ENCODE data around the gene ADAM15. TPM values are rescaled to one million over a fixed set of nuclear protein-coding genes. Genes with fewer than 3 reads are reported as not detected.

The ADAM15 gene, protein sequence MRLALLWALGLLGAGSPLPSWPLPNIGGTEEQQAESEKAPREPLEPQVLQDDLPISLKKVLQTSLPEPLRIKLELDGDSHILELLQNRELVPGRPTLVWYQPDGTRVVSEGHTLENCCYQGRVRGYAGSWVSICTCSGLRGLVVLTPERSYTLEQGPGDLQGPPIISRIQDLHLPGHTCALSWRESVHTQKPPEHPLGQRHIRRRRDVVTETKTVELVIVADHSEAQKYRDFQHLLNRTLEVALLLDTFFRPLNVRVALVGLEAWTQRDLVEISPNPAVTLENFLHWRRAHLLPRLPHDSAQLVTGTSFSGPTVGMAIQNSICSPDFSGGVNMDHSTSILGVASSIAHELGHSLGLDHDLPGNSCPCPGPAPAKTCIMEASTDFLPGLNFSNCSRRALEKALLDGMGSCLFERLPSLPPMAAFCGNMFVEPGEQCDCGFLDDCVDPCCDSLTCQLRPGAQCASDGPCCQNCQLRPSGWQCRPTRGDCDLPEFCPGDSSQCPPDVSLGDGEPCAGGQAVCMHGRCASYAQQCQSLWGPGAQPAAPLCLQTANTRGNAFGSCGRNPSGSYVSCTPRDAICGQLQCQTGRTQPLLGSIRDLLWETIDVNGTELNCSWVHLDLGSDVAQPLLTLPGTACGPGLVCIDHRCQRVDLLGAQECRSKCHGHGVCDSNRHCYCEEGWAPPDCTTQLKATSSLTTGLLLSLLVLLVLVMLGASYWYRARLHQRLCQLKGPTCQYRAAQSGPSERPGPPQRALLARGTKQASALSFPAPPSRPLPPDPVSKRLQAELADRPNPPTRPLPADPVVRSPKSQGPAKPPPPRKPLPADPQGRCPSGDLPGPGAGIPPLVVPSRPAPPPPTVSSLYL
- 10 to 100 TPM; 37.6 to 53.1 (median 46.2) TPM for polyA plus RNA-seq (ENCODE audit: insufficient read length in 4 of 4)

GRCh38 chr1:155050560-155051341 lies at the start of gene ADAM15:
TSS of gene ADAM15 (plus strand) at chr1:155051316. CDS start at chr1:155051387, 71 bp downstream.
- no peak for DNase-seq (ENCODE audit: low read depth in 4 of 4, low spot score in 3 of 4)

GRCh38 chr1:155001425-155001674 lies 49.8 kb upstream of the ADAM15 start:
- no peak for DNase-seq (ENCODE audit: low read depth in 4 of 4, low spot score in 3 of 4)

DNA sequence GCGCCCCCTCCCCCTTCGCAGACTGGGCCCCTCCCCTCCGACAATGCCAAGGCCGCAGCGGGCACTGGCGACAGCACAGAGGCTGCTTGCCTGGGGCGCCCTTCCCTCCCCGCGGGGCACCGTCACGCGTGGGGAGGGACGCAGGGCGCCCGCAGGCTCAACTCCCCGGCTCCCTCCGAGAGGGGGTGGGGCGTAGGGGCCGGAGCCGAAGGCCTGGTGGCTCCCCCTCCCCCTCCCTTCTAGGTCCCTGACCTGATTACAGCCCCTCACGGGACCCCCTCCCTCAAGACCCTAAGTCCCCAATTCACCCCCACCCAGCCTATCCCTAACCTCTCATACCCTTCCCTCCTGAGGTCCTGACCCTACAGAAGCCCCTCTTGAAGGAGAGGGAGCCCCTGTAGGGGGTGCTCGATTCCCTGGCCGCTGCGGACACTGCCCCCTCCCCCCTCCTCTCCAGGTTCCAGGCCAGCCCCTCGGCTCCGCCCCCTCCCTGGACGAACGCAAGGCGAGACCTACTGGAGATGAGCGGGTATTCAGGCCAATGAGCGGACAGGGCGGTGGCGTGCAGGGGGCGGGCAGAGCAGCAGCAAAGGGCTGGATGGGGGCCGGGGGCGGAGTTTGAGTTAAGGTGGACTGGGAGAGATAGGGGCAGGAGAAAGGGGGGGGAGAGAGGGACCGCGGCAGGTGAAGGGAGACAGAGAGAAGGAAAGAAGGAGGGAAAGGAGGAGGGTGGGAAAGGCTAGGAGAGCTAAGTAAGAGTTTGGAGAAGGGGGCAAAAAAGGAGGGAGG lies 49.2 kb upstream of the ADAM15 start:
- DNase-seq (ENCODE audit: low read depth in 4 of 4, low spot score in 3 of 4) = peak; percentile 94 to 98 (median 98)

GRCh38 chr1:155002464-155003226 lies 48.5 kb upstream of the ADAM15 start, which contains the start of gene ZBTB7B:
TSS of gene ZBTB7B (plus strand) at chr1:155002802. CDS start at chr1:155014661, 11,859 bp downstream.
- no peak for DNase-seq (ENCODE audit: low read depth in 4 of 4, low spot score in 3 of 4)

GRCh38 chr1:155003227-155003765 lies 47.8 kb upstream of the ADAM15 start:
- no peak for DNase-seq (ENCODE audit: low read depth in 4 of 4, low spot score in 3 of 4)

- no peak for DNase-seq (ENCODE audit: low read depth in 4 of 4, low spot score in 3 of 4)
These were observed 47.3 kb upstream of the ADAM15 start for GRCh38 chr1:155003766-155004351.

- DNase-seq (ENCODE audit: low read depth in 4 of 4, low spot score in 3 of 4) = no peak
These were observed 46.6 kb upstream of the ADAM15 start for GRCh38 chr1:155004352-155005075.

- no peak for DNase-seq (ENCODE audit: low read depth in 4 of 4, low spot score in 3 of 4)
These were observed 45.8 kb upstream of the ADAM15 start for GRCh38 chr1:155005076-155006011.

DNA sequence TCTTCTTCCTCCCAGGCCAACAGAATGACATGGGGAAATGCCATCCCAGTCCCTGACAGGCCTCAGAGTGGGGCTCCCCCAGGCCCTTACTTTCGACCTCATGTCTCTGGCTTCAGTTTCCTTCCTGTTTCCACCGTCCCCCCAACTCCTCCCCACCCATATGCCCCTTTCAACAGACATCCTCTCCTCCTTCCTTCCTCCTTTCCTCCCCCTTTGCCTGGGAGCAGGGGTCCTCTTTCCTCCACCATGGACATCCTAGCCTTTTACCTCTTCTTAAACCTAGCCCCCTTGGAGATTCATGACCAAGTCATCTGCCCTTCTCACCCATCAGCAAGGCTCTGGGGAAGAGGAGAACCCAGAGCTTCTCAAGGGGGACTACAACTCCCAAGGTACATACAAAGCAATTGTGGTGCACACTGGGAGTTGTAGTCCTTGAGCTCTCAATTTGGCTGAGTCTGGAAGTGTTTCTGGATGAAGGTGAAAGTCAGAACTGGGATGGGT lies 44.5 kb upstream of the ADAM15 start:
- DNase-seq (ENCODE audit: low read depth in 4 of 4, low spot score in 3 of 4) = no peak

DNA sequence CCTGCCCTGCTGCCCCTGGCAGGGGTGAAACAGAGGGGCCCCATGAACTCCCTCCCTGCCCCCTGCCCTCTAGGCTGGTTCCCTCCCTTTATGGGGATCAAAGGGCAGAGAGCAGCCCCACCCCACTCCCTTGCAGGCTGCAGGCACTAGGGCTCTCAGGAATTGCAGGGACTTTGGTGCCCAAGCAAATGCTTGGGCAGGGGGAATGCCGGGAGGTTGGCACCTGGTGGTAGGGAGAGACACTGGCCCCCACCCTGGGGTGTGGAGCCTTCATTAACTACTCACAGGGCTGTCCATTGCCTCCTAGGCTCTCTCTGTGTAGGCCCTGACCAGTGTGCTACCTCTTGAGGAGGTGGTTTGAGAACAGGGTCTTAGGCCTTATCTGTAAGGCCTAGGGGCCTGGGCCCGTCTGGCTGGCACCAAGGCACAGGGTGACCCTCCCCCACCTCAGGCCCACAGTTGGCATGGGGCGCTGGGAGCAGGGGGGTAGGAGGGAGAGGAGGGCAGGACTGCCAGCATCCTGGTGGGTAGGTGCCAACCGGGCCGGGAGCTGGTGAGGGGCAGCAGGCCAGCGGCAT lies 43.8 kb upstream of the ADAM15 start:
- no peak for DNase-seq (ENCODE audit: low read depth in 4 of 4, low spot score in 3 of 4)

- no peak for DNase-seq (ENCODE audit: low read depth in 4 of 4, low spot score in 3 of 4)
These were observed 42.8 kb upstream of the ADAM15 start for GRCh38 chr1:155008015-155008941.

- DNase-seq (ENCODE audit: low read depth in 4 of 4, low spot score in 3 of 4) = no peak
These were observed 41.9 kb upstream of the ADAM15 start for GRCh38 chr1:155009221-155009711.

GRCh38 chr1:155009742-155010141 lies 41.4 kb upstream of the ADAM15 start:
- no peak for DNase-seq (ENCODE audit: low read depth in 4 of 4, low spot score in 3 of 4)

GRCh38 chr1:155010211-155010918 lies 40.8 kb upstream of the ADAM15 start:
- no peak for DNase-seq (ENCODE audit: low read depth in 4 of 4, low spot score in 3 of 4)

DNA sequence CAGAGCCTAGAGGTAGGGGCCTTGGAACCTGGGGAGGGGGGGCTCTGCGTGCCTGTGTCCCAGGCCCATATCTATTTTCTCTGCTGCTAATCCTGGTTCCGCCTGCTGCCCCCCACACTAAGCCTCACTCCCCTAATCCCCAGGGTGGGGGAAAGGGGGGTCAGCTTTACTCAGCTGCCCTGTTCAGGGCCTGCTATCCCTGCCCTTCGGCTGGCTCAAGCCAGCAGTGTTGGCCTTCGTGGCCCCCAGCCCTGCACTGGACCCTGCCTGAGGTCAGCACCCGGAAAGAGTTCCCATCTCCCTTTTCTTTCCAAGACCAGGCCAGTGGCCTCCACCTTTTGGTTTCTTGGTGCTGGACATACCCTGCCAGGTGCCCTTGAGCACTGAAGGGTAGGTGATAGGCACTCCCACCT lies 40.1 kb upstream of the ADAM15 start:
- no peak for DNase-seq (ENCODE audit: low read depth in 4 of 4, low spot score in 3 of 4)
